A549 (cell line): ENCODE measurements around the gene GRIA1. TPM values are rescaled to one million over a fixed set of nuclear protein-coding genes. Genes with fewer than 3 reads are reported as not detected.

Experiments used
- ATAC-seq, 2 experiments: fragments of 200-7000 bp in 1 of 2; fragments of >200 bp in 1 of 2; cut with Nextera tagmentation in 1 of 2; cut with Tn5 transposase in 1 of 2; 3 replicates each; pipeline versions ENCODE4 v1.8.0 to v1.9.1; 2018 to 2020; ENCODE audit warnings: mild to moderate bottlenecking in 1 of 2, moderate library complexity in 1 of 2
- CTCF ChIA-PET: fragments of 300-600 bp; sonication (Branson Sonifier 250); formaldehyde crosslinking; extraction: SDS; loops from one replicate; lab custom pipeline; 2021; ENCODE audit warnings: antibody characterized with exemption, inconsistent platforms; lab: Yijun Ruan, JAX
- POLR2A ChIA-PET: fragments of 350-600 bp; formaldehyde crosslinking; extraction: SDS; loops from one replicate; lab custom pipeline; 2021; ENCODE audit warnings: antibody characterized with exemption, inconsistent platforms; lab: Yijun Ruan, JAX
- DNase-seq, 2 experiments: peaks; one replicate each; pipeline versions ENCODE4 v3.0.0 to v3.0.0-alpha.2; 2011 to 2016; ENCODE audit warnings: low read depth in 1 of 2, low spot score in 1 of 2
- FAIRE-seq: peaks from 2 replicates; lab custom pipeline; 2011; peaks lifted over from hg19 to GRCh38; lab: Jason Lieb, UNC
- H3K27ac ChIP-seq, 2 experiments: fragments of >200 bp; sonication (Bioruptor Twin); formaldehyde crosslinking; 3 replicates each; pipeline ENCODE4 v1.5.1; 2016 to 2017
- H3K4me1 ChIP-seq: fragments of >200 bp; sonication (Bioruptor Twin); formaldehyde crosslinking; 3 replicates; pipeline ENCODE4 v1.6.1; 2016
- H3K4me2 ChIP-seq: fragments of >200 bp; sonication (Bioruptor Twin); formaldehyde crosslinking; 3 replicates; pipeline ENCODE4 v1.6.1; 2016
- H3K4me3 ChIP-seq: fragments of >200 bp; sonication (Bioruptor Twin); formaldehyde crosslinking; 3 replicates; pipeline ENCODE4 v1.5.1; 2016
- H3K9me3 ChIP-seq: fragments of >200 bp; sonication (Bioruptor Twin); formaldehyde crosslinking; 3 replicates; pipeline ENCODE4 v1.6.1; 2016
- CBX2 ChIP-seq: fragments of 200-600 bp; sonication (generic); IDR thresholded peaks from 2 replicates; pipeline ENCODE4 v1.6.1; 2016; ENCODE audit warnings: low read depth, mild to moderate bottlenecking, borderline replicate concordance
- CBX8 ChIP-seq: fragments of 200-600 bp; sonication (generic); IDR thresholded peaks from 2 replicates; pipeline ENCODE4 v1.6.1; 2016
- CTCF ChIP-seq: fragments of >200 bp; sonication (Bioruptor Twin); formaldehyde crosslinking; IDR thresholded peaks from 3 replicates; pipeline ENCODE4 v1.5.1; 2016
- EHF ChIP-seq: fragments of 250-450 bp; sonication (Bioruptor Pico); IDR thresholded peaks from 2 replicates; pipeline ENCODE4 v1.5.0; 2020; ENCODE audit warnings: mild to moderate bottlenecking
- EHMT2 ChIP-seq: fragments of 200-600 bp; sonication (generic); IDR thresholded peaks from 2 replicates; pipeline ENCODE4 v1.6.1; 2016; ENCODE audit warnings: antibody characterized with exemption, low read depth, mild to moderate bottlenecking, moderate library complexity
- ELK1 ChIP-seq: fragments of 150-350 bp; IDR thresholded peaks from 2 replicates; pipeline ENCODE4 v1.6.1; 2014; ENCODE audit warnings: low read depth, mild to moderate bottlenecking, low read length
- ESRRA ChIP-seq: fragments of 150-350 bp; IDR thresholded peaks from 2 replicates; pipeline ENCODE4 v1.6.1; 2014; ENCODE audit warnings: mild to moderate bottlenecking, low read length, borderline replicate concordance
- FOSB ChIP-seq: fragments of 250-450 bp; sonication (Bioruptor Pico); IDR thresholded peaks from 2 replicates; pipeline ENCODE4 v1.5.0; 2020; ENCODE audit warnings: mild to moderate bottlenecking, moderate library complexity
- FOSL2 ChIP-seq, 2 experiments: fragments of 450-650 bp in 1 of 2; fragments of >200 bp in 1 of 2; sonication (Bioruptor Twin) in 1 of 2; formaldehyde crosslinking; IDR thresholded peaks; 2 replicates each; pipeline versions ENCODE4 v1.5.0 to v1.6.1; 2016 to 2020; ENCODE audit warnings: mild to moderate bottlenecking in 1 of 2, moderate library complexity in 1 of 2
- FOXS1 ChIP-seq: fragments of 250-450 bp; sonication (Bioruptor Pico); IDR thresholded peaks from 2 replicates; pipeline ENCODE4 v1.5.0; 2020; ENCODE audit warnings: mild to moderate bottlenecking, moderate library complexity
- GATA3 ChIP-seq: IDR thresholded peaks from 2 replicates; pipeline ENCODE4 v1.6.1; 2012; ENCODE audit warnings: borderline replicate concordance
- HMGXB4 ChIP-seq: fragments of 250-450 bp; sonication (Bioruptor Pico); IDR thresholded peaks from 2 replicates; pipeline ENCODE4 v1.5.0; 2021; ENCODE audit warnings: mild to moderate bottlenecking, moderate library complexity, borderline replicate concordance
- HOXB13 ChIP-seq: fragments of 250-450 bp; sonication (Bioruptor Pico); IDR thresholded peaks from 2 replicates; pipeline ENCODE4 v1.5.0; 2020; ENCODE audit warnings: low read depth, mild to moderate bottlenecking, moderate library complexity
- HOXB5 ChIP-seq: fragments of 250-450 bp; sonication (Bioruptor Pico); IDR thresholded peaks from 2 replicates; pipeline ENCODE4 v1.5.0; 2020; ENCODE audit warnings: mild to moderate bottlenecking, moderate library complexity
- JUNB ChIP-seq: fragments of >200 bp; sonication (Bioruptor Twin); formaldehyde crosslinking; IDR thresholded peaks from 2 replicates; pipeline ENCODE4 v1.6.1; 2016
- KDM1A ChIP-seq: fragments of 200-600 bp; sonication (generic); IDR thresholded peaks from 2 replicates; pipeline ENCODE4 v1.6.1; 2016; ENCODE audit warnings: low read depth, mild to moderate bottlenecking
- MAX ChIP-seq: IDR thresholded peaks from 2 replicates; pipeline ENCODE4 v1.6.1; 2012
- MYC ChIP-seq: IDR thresholded peaks from 2 replicates; pipeline ENCODE4 v1.6.1; 2012; ENCODE audit warnings: mild to moderate bottlenecking, inconsistent platforms, low read length, improper control_type of control experiment, borderline replicate concordance
- NPAS2 ChIP-seq: fragments of 250-450 bp; sonication (Bioruptor Pico); IDR thresholded peaks from 2 replicates; pipeline ENCODE4 v1.8.0; 2022; ENCODE audit warnings: mild to moderate bottlenecking, moderate library complexity, borderline replicate concordance
- PBX3 ChIP-seq: IDR thresholded peaks from 2 replicates; pipeline ENCODE4 v1.6.1; 2012
- PHF8 ChIP-seq: fragments of 200-600 bp; sonication (generic); IDR thresholded peaks from 2 replicates; pipeline ENCODE4 v1.6.1; 2016; ENCODE audit warnings: low read depth, mild to moderate bottlenecking, antibody characterized with exemption, moderate library complexity, borderline replicate concordance
- POLR2A ChIP-seq: IDR thresholded peaks from 2 replicates; pipeline ENCODE4 v1.6.1; 2012; ENCODE audit warnings: mild to moderate bottlenecking, low read length
- RARB ChIP-seq: fragments of 250-450 bp; sonication (Bioruptor Pico); IDR thresholded peaks from 2 replicates; pipeline ENCODE4 v1.8.0; 2021; ENCODE audit warnings: mild to moderate bottlenecking, moderate library complexity
- RCOR1 ChIP-seq: fragments of 150-350 bp; IDR thresholded peaks from 2 replicates; pipeline ENCODE4 v1.6.1; 2014; ENCODE audit warnings: antibody characterized with exemption, low read length, low read depth
- SREBF2 ChIP-seq: fragments of 450-650 bp; IDR thresholded peaks from 2 replicates; pipeline ENCODE4 v1.6.1; 2014; ENCODE audit warnings: mild to moderate bottlenecking, moderate library complexity
- USF2 ChIP-seq: fragments of 450-650 bp; IDR thresholded peaks from 2 replicates; pipeline ENCODE4 v1.6.1; 2014; ENCODE audit warnings: antibody characterized with exemption
- ZC3H11A ChIP-seq: fragments of 450-650 bp; IDR thresholded peaks from 2 replicates; pipeline ENCODE4 v1.6.1; 2014; ENCODE audit warnings: antibody characterized with exemption, mild to moderate bottlenecking
- ZFP36 ChIP-seq: fragments of 450-650 bp; IDR thresholded peaks from 2 replicates; pipeline ENCODE4 v1.6.1; 2014; ENCODE audit warnings: borderline replicate concordance; ENCODE audit not compliant: partially characterized antibody
- ZSCAN20 ChIP-seq: fragments of 250-450 bp; sonication (Bioruptor Pico); IDR thresholded peaks from 2 replicates; pipeline ENCODE4 v1.8.0; 2022; ENCODE audit warnings: mild to moderate bottlenecking, moderate library complexity
- WGBS: methylation state at CpG from one replicate; pipeline ENCODE4 v1.1.6; 2017; ENCODE audit errors: missing lambda C conversion rate; 5-methylcytosine and 5-hydroxymethylcytosine counted together
- polyA plus RNA-seq, 4 experiments: library from polyadenylated mRNA; depleted of rRNA in 3 of 4; stranded (reverse); fragments of >200 nt; fragmentation: RNase III in 1 of 4; extraction: RNeasy Plus Mini Kit Qiagen cat#74134 plus additional on column Dnase treatment in 1 of 4; gene quantifications; 2 replicates in 3 of 4; 3 replicates in 1 of 4; pipeline ENCODE4 v1.2.3, GENCODE V29; 2011 to 2017

GRIA1 gene
- polyA plus RNA-seq, 2 of the 4 experiments (the other 2 are of a cell fraction) = not detected

GRCh38 chr5:153447534-153447933, 42.9 kb upstream of the GRIA1 start (continued):
- no peak for TF ChIP-seq PBX3
- no peak for TF ChIP-seq FOSB (CRISPR knock-in tag)
- no peak for TF ChIP-seq POLR2A
- TF ChIP-seq MAX = no peak

GRCh38 chr5:153456354-153456753, 34.1 kb upstream of the GRIA1 start:
- no peaks in the 10 kb centered on the region for H3K9me3 ChIP-seq
- 16% methylated on average over 2 of the region's 2 CpGs for WGBS
- FAIRE-seq = no peak
- ChIA-PET CTCF (interaction anchor here (0.6 kb wide), 1 partner anchor 247 kb away, joined by 3 read pairs; no protein-coding TSS in a partner anchor), POLR2A (no interaction called here)
- H3K4me2 ChIP-seq = no peak overlapping the region
- H3K27ac ChIP-seq = no peak overlapping the region
- no peak for DNase-seq
- no peak overlapping the region for H3K4me3 ChIP-seq
- no peak for ATAC-seq
- no peaks in the 10 kb centered on the region for H3K4me1 ChIP-seq
- TF ChIP-seq EHMT2 (no peak), ZFP36 (no peak), SREBF2 (no peak), RCOR1 (no peak), MYC (no peak), ELK1 (no peak), PHF8 (no peak)

GRCh38 chr5:153456993-153457392, 33.5 kb upstream of the GRIA1 start:
- WGBS = 75% methylated on average over 1 of the region's 1 CpG
- H3K4me3 ChIP-seq = no peak overlapping the region
- ATAC-seq = no peak
- H3K4me2 ChIP-seq = no peak overlapping the region
- TF ChIP-seq ZC3H11A = no peak
- ChIA-PET POLR2A (no interaction called here), CTCF (no interaction called here)
- H3K27ac ChIP-seq = no peak overlapping the region
- no peaks in the 10 kb centered on the region for H3K9me3 ChIP-seq
- H3K4me1 ChIP-seq = no peaks in the 10 kb centered on the region
- DNase-seq = no peak
- no peak for FAIRE-seq

GRCh38 chr5:153458268-153458667, 32.2 kb upstream of the GRIA1 start:
- ChIA-PET CTCF (no interaction called here), POLR2A (no interaction called here)
- ATAC-seq = no peak
- H3K27ac ChIP-seq = no peak overlapping the region
- DNase-seq = no peak
- no peak overlapping the region for H3K4me2 ChIP-seq
- no peaks in the 10 kb centered on the region for H3K4me1 ChIP-seq
- no peak overlapping the region for H3K4me3 ChIP-seq
- H3K9me3 ChIP-seq = no peaks in the 10 kb centered on the region
- FAIRE-seq = no peak
- TF ChIP-seq FOSL2 (IDR thresholded peaks at IDR 0.05) (no peak), FOSL2 (CRISPR knock-in tag; IDR thresholded peaks at IDR 0.05) (no peak), GATA3 (no peak), USF2 (no peak), CBX8 (no peak), KDM1A (no peak), JUNB (no peak), ZSCAN20 (no peak), HOXB5 (CRISPR knock-in tag) (no peak), NPAS2 (CRISPR knock-in tag) (no peak), FOXS1 (CRISPR knock-in tag) (no peak), CBX2 (no peak), RARB (CRISPR knock-in tag) (no peak), HOXB13 (CRISPR knock-in tag) (no peak), ESRRA (no peak), HMGXB4 (CRISPR knock-in tag) (no peak), EHF (CRISPR knock-in tag) (no peak), CTCF (no peak)
